ENCODE results near the gene ALG1.

DNA sequence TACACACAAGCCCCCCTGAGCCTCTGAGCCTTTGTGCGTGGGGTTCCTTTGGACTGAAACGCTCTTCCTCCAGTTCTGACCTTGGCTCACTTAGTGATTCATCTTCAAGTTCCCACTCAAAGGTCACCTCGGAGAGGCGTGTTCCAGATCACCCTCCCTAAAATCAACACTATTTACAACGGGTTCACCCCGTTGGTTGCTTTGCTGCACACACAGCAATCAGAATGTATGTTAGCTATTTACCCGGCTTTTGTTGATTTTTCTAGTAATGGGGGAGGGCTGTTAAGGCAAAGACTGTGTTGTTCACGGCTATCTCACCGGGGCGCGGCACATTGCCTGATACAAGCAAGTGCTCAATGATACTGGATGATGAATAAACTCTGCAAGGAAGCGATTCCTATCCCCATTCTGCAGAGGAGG lies 38.9 kb upstream of the ALG1 start:
- TF ChIP-seq, protein P1, sequence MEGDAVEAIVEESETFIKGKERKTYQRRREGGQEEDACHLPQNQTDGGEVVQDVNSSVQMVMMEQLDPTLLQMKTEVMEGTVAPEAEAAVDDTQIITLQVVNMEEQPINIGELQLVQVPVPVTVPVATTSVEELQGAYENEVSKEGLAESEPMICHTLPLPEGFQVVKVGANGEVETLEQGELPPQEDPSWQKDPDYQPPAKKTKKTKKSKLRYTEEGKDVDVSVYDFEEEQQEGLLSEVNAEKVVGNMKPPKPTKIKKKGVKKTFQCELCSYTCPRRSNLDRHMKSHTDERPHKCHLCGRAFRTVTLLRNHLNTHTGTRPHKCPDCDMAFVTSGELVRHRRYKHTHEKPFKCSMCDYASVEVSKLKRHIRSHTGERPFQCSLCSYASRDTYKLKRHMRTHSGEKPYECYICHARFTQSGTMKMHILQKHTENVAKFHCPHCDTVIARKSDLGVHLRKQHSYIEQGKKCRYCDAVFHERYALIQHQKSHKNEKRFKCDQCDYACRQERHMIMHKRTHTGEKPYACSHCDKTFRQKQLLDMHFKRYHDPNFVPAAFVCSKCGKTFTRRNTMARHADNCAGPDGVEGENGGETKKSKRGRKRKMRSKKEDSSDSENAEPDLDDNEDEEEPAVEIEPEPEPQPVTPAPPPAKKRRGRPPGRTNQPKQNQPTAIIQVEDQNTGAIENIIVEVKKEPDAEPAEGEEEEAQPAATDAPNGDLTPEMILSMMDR (IDR thresholded peaks at IDR 0.05; ENCODE audit: low read length): no peak
- no peak for TF ChIP-seq EZH2 (optimal IDR thresholded peaks at IDR 0.05; ENCODE audit: low read depth, low read length)
- TF ChIP-seq EZH2phosphoT487 (IDR thresholded peaks at IDR 0.05; ENCODE audit: low read length): no peak
